Esophagus muscularis mucosa (tissue), 4 donors: ENCODE data around the gene HSF4.
A peak's percentile ranks its signal among the peaks of the same experiment; 100 is the strongest.

ENCODE experiments used
- CTCF ChIP-seq, 3 experiments: fragments of 200-600 bp in 2 of 3; fragments of 450-650 bp in 1 of 3; sonication (generic) in 2 of 3; IDR thresholded peaks; one replicate each; pipeline ENCODE4 v1.5.1; 2017 to 2019; ENCODE audit warnings: antibody characterized with exemption in 3 of 3, mild to moderate bottlenecking in 2 of 3, moderate library complexity in 1 of 3
- EP300 ChIP-seq: sonication (generic); formaldehyde crosslinking; IDR thresholded peaks from one replicate; pipeline ENCODE4 v1.6.1; 2017; ENCODE audit warnings: antibody characterized with exemption
- POLR2A ChIP-seq: fragments of 450-650 bp; IDR thresholded peaks from one replicate; pipeline ENCODE4 v1.6.1; 2017; ENCODE audit warnings: antibody characterized with exemption, moderate library complexity, mild to moderate bottlenecking, low read depth
- POLR2AphosphoS5 ChIP-seq, 2 donors: sonication (generic); formaldehyde crosslinking; IDR thresholded peaks; one replicate each; pipeline ENCODE4 v1.6.1; 2017; ENCODE audit warnings: antibody characterized with exemption in 2 of 2

- TF ChIP-seq EP300: no peak
- TF ChIP-seq CTCF (IDR thresholded peaks at IDR 0.05): peak in 1 of 3 experiments; percentile 9
- TF ChIP-seq POLR2A: no peak
- no peak for TF ChIP-seq POLR2AphosphoS5 (IDR thresholded peaks at IDR 0.05)
Measured at GRCh38 chr16:67184453-67184994, 20.0 kb downstream of the HSF4 start.
